Lower leg skin (tissue), 4 donors: ENCODE results near the gene CNTNAP4. TPM values are rescaled to one million over a fixed set of nuclear protein-coding genes. Genes with fewer than 3 reads are reported as not detected.

Source experiments
- DNase-seq, 2 donors: peaks; one replicate each; pipeline ENCODE4 v3.0.0-alpha.2; 2019; ENCODE audit warnings: low spot score in 2 of 2
- H3K4me3 ChIP-seq: fragments of 200-600 bp; sonication (generic); 2 replicates; pipeline ENCODE4 v1.5.1; 2017; ENCODE audit warnings: mild to moderate bottlenecking, low read depth; ENCODE audit not compliant: poor library complexity, severe bottlenecking
- CTCF ChIP-seq, 3 donors: fragments of 450-650 bp; IDR thresholded peaks; one replicate each; pipeline ENCODE4 v1.5.1; 2016; ENCODE audit warnings: antibody characterized with exemption in 3 of 3, mild to moderate bottlenecking in 3 of 3, moderate library complexity in 2 of 3
- POLR2A ChIP-seq, 2 donors: fragments of 450-650 bp; IDR thresholded peaks; one replicate each; pipeline ENCODE4 v1.6.1; 2016 to 2017; ENCODE audit warnings: antibody characterized with exemption in 2 of 2, mild to moderate bottlenecking in 1 of 2, moderate library complexity in 1 of 2
- WGBS, 2 donors: methylation state at CpG; one replicate each; pipeline ENCODE4 v1.1.5; 2018; 5-methylcytosine and 5-hydroxymethylcytosine counted together
- intact Hi-C: fragments of 100-400 bp; cut with DNase I; formaldehyde crosslinking; loops from one replicate; pipeline ENCODE4 v1.15.0; 2023; ENCODE audit warnings: low total_unique reads
- total RNA-seq, 4 donors: library from RNA; depleted of rRNA; stranded (reverse); fragments of >200 nt; gene quantifications; one replicate each; pipeline ENCODE4 v1.1.0, GENCODE V29; 2016

CNTNAP4 gene
- total RNA-seq, 4 donors from 2014 or later = not detected

DNA sequence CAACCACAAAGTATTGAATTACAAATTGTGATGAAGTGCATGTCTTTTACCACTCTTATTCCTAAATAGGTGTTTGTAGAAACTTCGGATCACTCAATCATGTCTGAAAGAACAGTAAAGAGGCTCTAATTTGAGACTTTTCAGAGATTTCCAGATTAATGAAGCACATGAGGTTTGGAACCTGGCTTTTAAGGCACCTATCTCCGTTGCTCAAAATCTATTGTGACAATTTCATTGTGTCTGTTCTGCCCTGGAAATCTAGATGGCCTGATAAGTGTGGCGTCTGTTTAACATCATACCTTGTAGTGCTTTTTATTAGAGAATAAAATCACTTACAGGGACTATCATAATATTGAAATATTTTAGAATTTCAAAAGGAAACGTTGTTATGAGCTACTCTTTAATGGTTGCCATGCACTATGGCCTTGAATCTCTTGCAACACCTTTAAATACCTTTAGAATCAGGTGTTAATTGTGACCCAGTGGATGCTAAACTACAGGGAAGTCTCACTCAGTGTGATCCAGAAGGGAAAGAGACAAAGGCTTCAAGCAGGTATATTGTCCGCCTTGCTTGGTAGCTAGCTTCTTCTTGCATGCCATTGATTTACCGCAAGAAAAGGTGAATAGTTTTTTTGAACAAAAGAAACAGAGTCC, 210.3 kb downstream of the CNTNAP4 start:
- DNase-seq = no peak
- 67 to 68% methylated on average over 6 of the region's 6 CpGs for WGBS, 2 donors
- TF ChIP-seq POLR2A (IDR thresholded peaks at IDR 0.05) (no peak), CTCF (IDR thresholded peaks at IDR 0.05) (no peak)
- no peak overlapping the region for H3K4me3 ChIP-seq
- intact Hi-C loops = no loop called here

DNA sequence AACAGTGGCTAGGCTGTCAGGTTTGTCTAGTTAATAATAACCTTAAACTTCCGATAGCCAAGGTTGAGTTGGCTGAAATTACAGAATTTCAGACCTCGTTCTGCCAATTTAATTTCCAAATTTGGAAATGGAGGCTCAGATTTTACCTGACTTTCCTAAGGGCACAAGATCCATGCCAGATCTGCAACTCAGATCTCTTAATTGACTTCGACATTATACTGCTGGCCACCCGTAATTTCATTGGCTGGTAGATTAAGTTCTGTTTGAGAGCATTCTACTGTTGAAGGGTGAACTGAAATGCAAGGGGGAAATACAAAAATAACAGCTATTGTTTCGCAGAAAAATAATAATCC, 210.8 kb downstream of the CNTNAP4 start:
- no peak overlapping the region for H3K4me3 ChIP-seq
- WGBS, 2 donors = 53 to 64% methylated on average over 5 of the region's 5 CpGs
- intact Hi-C loops = no loop called here
- DNase-seq = no peak
- TF ChIP-seq CTCF (IDR thresholded peaks at IDR 0.05) (no peak), POLR2A (IDR thresholded peaks at IDR 0.05) (no peak)

- H3K4me3 ChIP-seq = no peak overlapping the region
- intact Hi-C loops = no loop called here
- TF ChIP-seq POLR2A (IDR thresholded peaks at IDR 0.05) = no peak
- TF ChIP-seq CTCF (IDR thresholded peaks at IDR 0.05) = no peak
- 56 to 66% methylated on average over 3 of the region's 3 CpGs for WGBS, 2 donors
- no peak for DNase-seq
Observed at GRCh38 chr16:76490036-76490639, 212.9 kb downstream of the CNTNAP4 start.

DNA sequence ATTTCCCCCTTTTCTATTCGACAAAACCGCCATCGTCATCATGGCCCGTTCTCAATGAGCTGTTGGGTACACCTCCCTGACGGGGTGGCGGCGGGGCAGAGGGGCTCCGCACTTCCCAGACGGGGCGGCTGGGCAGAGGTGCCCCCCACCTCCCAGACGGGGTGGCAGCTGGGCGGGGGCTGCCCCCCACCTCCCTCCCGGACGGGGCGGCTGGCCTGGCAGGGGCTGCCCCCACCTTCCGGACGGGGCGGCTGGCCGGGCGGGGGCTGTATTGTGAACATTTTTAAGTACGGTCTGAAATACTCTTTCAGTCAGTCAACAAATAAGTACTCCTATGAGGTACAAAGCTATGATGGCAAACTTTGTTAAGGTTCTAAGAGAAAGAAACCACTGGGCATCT, 222.8 kb downstream of the CNTNAP4 start:
- DNase-seq = no peak
- intact Hi-C loops = no loop called here
- TF ChIP-seq POLR2A (IDR thresholded peaks at IDR 0.05) (no peak), CTCF (IDR thresholded peaks at IDR 0.05) (no peak)
- H3K4me3 ChIP-seq = no peak overlapping the region
- WGBS, 2 donors = 92 to 98% methylated on average over 19 to 21 of the region's 21 CpGs

- WGBS, 2 donors = 95% methylated on average over 8 of the region's 8 CpGs
- H3K4me3 ChIP-seq = no peak overlapping the region
- intact Hi-C loops = no loop called here
- DNase-seq = no peak
- TF ChIP-seq POLR2A (IDR thresholded peaks at IDR 0.05) (no peak), CTCF (IDR thresholded peaks at IDR 0.05) (no peak)
Observed at GRCh38 chr16:76502063-76502462, 224.9 kb downstream of the CNTNAP4 start.

DNA sequence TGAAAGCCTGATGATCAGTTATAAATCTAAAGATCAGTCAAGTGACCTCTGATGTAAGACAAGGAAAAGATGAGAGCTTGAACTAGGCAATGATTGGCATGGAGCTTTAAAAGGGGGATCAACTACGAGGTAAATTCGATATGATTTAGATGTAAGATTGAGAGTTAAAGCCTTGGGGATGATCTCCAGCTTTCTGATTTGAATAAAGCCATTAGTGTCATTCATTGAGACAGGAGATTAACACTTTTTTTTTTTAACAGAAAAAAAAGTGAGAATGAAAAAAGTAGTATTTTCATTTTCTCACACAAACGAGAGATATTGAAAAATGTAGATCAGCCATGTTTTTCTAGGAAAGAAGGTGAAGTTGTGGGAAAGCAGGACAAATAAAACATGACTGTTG, 225.4 kb downstream of the CNTNAP4 start:
- TF ChIP-seq POLR2A (IDR thresholded peaks at IDR 0.05) (no peak), CTCF (IDR thresholded peaks at IDR 0.05) (no peak)
- 66 to 75% methylated on average over 3 of the region's 3 CpGs for WGBS, 2 donors
- no peak overlapping the region for H3K4me3 ChIP-seq
- DNase-seq = no peak
- intact Hi-C loops = no loop called here
